Aorta (tissue), 5 donors: ENCODE results near the gene MUCL1. TPM values are rescaled to one million over a fixed set of nuclear protein-coding genes. Genes with fewer than 3 reads are reported as not detected.

Experiments used
- ATAC-seq: fragments of 200-7000 bp; cut with Tn5 transposase; one replicate; pipeline ENCODE4 v1.9.1; 2022; ENCODE audit warnings: moderate library complexity; ENCODE audit not compliant: low FRiP score
- DNase-seq, 2 donors: peaks; one replicate each; pipeline ENCODE4 v3.0.0-alpha.2; 2020
- H3K27ac ChIP-seq, 2 donors: one replicate each; pipeline ENCODE4 v1.5.1; 2013; ENCODE audit warnings: low read length in 2 of 2, mild to moderate bottlenecking in 2 of 2, moderate library complexity in 2 of 2, control low read depth in 1 of 2, inconsistent platforms in 1 of 2, low read depth in 1 of 2
- H3K27me3 ChIP-seq, 2 donors: one replicate each; pipeline ENCODE4 v1.6.1; 2013; ENCODE audit warnings: control low read depth in 1 of 2, low read length in 1 of 2, mild to moderate bottlenecking in 1 of 2, moderate library complexity in 1 of 2; ENCODE audit not compliant: insufficient read depth in 2 of 2, control insufficient read depth in 1 of 2
- H3K36me3 ChIP-seq, 2 donors: one replicate each; pipeline ENCODE4 v1.6.1; 2013; ENCODE audit warnings: control low read depth in 1 of 2, low read length in 1 of 2, mild to moderate bottlenecking in 1 of 2; ENCODE audit not compliant: insufficient read depth in 2 of 2, control insufficient read depth in 1 of 2
- H3K4me1 ChIP-seq, 2 donors: one replicate each; pipeline ENCODE4 v1.6.1; 2013; ENCODE audit warnings: low read length in 2 of 2, control low read depth in 1 of 2, mild to moderate bottlenecking in 1 of 2, moderate library complexity in 1 of 2; ENCODE audit not compliant: insufficient read depth in 2 of 2, control insufficient read depth in 1 of 2
- H3K4me3 ChIP-seq, 2 donors: one replicate each; pipeline ENCODE4 v1.5.1; 2013; ENCODE audit warnings: low read length in 2 of 2, control low read depth in 1 of 2, mild to moderate bottlenecking in 1 of 2
- H3K9me3 ChIP-seq: one replicate; pipeline ENCODE4 v1.6.1; 2013; ENCODE audit warnings: mild to moderate bottlenecking, low read length; ENCODE audit not compliant: control insufficient read depth
- WGBS, 2 donors: extraction: QIAGEN DNeasy Blood & Tissue Kit; methylation state at CpG; one replicate each; pipeline ENCODE4 v1.1.7; 2013; 5-methylcytosine and 5-hydroxymethylcytosine counted together
- intact Hi-C, 2 donors: fragments of 100-400 bp; cut with DNase I; formaldehyde crosslinking; loops; one replicate each; pipeline versions ENCODE4 v1.14.2 to v1.15.0; 2022
- polyA plus RNA-seq, 2 donors: library from polyadenylated mRNA; stranded (reverse); fragments of 200-250 nt; gene quantifications; one replicate each; pipeline ENCODE4 v1.2.3, GENCODE V29; 2013
- total RNA-seq, 2 donors: library from RNA; stranded (reverse); fragmentation: NEBNext Ultra II Directional; extraction: Animal tissue kit (Norgen Biotek cat#: 25700); gene quantifications; one replicate each; pipeline ENCODE4 v1.2.1, GENCODE V29; 2021
- donor health status: healthy with polysubstance abuse.
- donor health status: Bipolar disorder and iron deficiency.
- donor health status: DM: no; HTN: no; CAD: no.
- donor health status: DM: no; HTN: no; CAD: no.
- donor health status: DM: yes; HTN: yes; CAD: no.

The MUCL1 gene
- total and polyA plus RNA-seq, 4 donors: not detected

DNA sequence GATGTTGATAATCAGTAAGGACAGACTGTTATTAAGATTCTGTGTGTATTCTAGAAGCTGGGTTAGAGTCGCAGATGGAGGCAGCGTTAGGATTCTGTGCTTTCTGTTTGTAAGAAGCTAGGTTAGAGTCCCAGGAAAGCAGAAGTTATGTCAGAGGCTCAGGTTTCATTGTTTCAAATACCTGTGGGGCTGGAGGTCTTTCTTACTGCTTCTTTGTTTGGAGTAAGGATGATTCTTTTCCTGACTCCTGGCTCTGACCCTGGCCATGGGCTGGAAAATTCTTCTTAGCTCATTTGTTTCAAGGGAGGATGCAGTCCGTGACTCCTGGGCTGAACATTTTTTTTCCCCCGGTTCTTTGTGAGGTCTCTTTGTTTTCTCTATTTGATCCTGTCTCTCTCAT, 5.2 kb downstream of the MUCL1 start:
- DNase-seq (no peak), ATAC-seq (no peak)
- Histone ChIP-seq H3K4me1 (no peaks in the 10 kb centered on the region), H3K9me3 (peaks cover 1% of the 10 kb centered on the region), H3K36me3 (no peaks in the 10 kb centered on the region), H3K4me3 (no peak overlapping the region), H3K27me3 (peaks cover 0 to 2% of the 10 kb centered on the region in 2 donors), H3K27ac (no peak overlapping the region)
- 56 to 57% methylated on average over 4 of the region's 4 CpGs for WGBS, 2 donors
- intact Hi-C loops: no loop called here

DNA sequence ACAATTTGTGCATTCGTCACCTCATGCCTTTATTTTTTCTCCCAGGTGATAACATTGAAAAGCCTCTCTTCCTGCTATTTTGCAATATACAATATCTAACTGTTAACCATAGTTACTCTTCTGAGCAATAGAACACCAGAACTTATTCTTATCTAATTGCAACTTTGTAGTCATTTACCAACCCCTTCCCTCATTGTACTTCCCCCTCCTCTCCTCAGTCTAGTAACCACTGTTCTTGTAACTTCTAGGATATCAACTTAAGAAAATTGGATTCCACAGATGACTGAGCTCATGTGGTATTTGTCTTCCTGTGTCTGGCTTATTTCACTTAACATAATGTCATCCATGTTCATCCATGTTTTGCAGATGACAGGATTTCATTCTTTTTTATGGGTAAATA, 7.6 kb downstream of the MUCL1 start:
- Histone ChIP-seq H3K4me3 (no peak overlapping the region), H3K9me3 (no peaks in the 10 kb centered on the region), H3K36me3 (no peaks in the 10 kb centered on the region), H3K27ac (no peak overlapping the region), H3K27me3 (no peaks in the 10 kb centered on the region), H3K4me1 (no peaks in the 10 kb centered on the region)
- no peak for DNase-seq
- intact Hi-C loops: no loop called here
- 76 to 89% methylated on average over 1 of the region's 1 CpG for WGBS, 2 donors
- ATAC-seq: no peak

DNA sequence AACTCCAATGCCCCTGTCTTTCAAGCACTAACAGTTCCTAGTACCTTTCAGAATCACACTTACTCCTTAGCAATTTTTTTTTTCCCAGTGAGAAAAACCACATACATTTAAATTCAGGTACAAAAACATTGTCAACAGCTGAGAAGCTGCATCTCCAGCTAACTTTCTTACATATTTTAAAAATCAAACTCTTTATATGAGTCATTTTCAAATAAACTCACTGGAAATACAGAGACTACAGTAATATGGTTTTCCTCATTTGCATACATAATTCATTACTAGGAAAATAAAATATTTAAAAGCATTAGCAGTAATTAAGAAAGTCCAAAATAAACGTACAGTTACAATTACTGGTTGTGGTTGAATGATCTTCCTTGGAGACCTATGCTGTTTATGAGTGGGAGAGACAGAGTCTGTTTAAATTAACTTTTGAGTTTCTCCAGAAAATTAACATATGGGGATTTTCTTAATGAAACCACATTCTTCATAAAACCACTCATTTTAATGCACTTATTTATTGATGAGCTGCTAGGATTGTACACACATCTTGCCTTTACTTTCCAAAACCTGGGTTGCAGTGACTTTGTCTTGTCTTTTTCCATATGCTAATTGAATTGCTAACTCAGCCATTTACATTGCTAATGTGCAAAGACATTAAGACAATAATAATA, 9.8 kb downstream of the MUCL1 start:
- WGBS, 2 donors: 37 to 48% methylated on average over 1 of the region's 1 CpG
- Histone ChIP-seq H3K36me3 (no peaks in the 10 kb centered on the region), H3K4me1 (no peaks in the 10 kb centered on the region), H3K4me3 (no peak overlapping the region), H3K27ac (no peak overlapping the region), H3K9me3 (no peaks in the 10 kb centered on the region), H3K27me3 (no peaks in the 10 kb centered on the region)
- no peak for DNase-seq
- no peak for ATAC-seq
- intact Hi-C loops: no loop called here

- H3K27me3 ChIP-seq: no peaks in the 10 kb centered on the region
- intact Hi-C loops: no loop called here
- H3K4me1 ChIP-seq: no peaks in the 10 kb centered on the region
- no peak overlapping the region for H3K27ac ChIP-seq
- ATAC-seq (no peak), DNase-seq (no peak)
- H3K4me3 ChIP-seq: no peak overlapping the region
- 85 to 89% methylated on average over 4 of the region's 4 CpGs for WGBS, 2 donors
- H3K36me3 ChIP-seq: no peaks in the 10 kb centered on the region
- no peaks in the 10 kb centered on the region for H3K9me3 ChIP-seq
Observed at GRCh38 chr12:54865683-54866324, 11.5 kb downstream of the MUCL1 start.

DNA sequence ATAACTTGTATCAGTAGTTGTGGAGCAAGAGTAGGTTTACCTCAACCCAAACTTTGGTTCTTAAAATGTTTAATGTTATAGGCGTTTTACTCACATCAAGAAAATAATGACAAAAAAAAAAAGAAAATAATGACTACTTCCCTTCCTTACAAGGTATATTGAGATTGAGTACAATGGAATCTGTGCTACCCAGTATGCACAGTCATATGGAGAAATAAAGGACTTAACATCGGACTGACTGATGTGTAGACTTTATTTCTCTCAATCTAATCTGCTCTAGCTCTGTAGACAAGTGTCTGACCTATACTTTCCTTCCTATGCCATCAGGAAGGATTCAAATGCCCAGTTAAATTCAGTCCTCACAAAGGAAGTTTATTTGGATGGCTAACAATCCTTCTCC, 14.4 kb downstream of the MUCL1 start:
- no peaks in the 10 kb centered on the region for H3K4me1 ChIP-seq
- intact Hi-C loops: no loop called here
- no peaks in the 10 kb centered on the region for H3K36me3 ChIP-seq
- H3K9me3 ChIP-seq: no peaks in the 10 kb centered on the region
- H3K27ac ChIP-seq: no peak overlapping the region
- ATAC-seq (no peak), DNase-seq (no peak)
- H3K27me3 ChIP-seq: no peaks in the 10 kb centered on the region
- 49 to 55% methylated on average over 2 of the region's 2 CpGs for WGBS, 2 donors
- no peak overlapping the region for H3K4me3 ChIP-seq

- Histone ChIP-seq H3K9me3 (no peaks in the 10 kb centered on the region), H3K27ac (no peak overlapping the region), H3K27me3 (no peaks in the 10 kb centered on the region), H3K4me3 (no peak overlapping the region), H3K4me1 (no peaks in the 10 kb centered on the region), H3K36me3 (no peaks in the 10 kb centered on the region)
- no peak for ATAC-seq
- intact Hi-C loops: no loop called here
- 69 to 76% methylated on average over 1 of the region's 1 CpG for WGBS, 2 donors
- DNase-seq: no peak
Observed at GRCh38 chr12:54870048-54870447, 15.7 kb downstream of the MUCL1 start.

GRCh38 chr12:54870617-54871016, 16.3 kb downstream of the MUCL1 start:
- no peak for ATAC-seq
- no peaks in the 10 kb centered on the region for H3K4me1 ChIP-seq
- H3K27me3 ChIP-seq: no peaks in the 10 kb centered on the region
- no peak overlapping the region for H3K4me3 ChIP-seq
- DNase-seq: no peak
- H3K36me3 ChIP-seq: no peaks in the 10 kb centered on the region
- no peak overlapping the region for H3K27ac ChIP-seq
- intact Hi-C loops: no loop called here
- 77 to 83% methylated on average over 5 of the region's 5 CpGs for WGBS, 2 donors
- no peaks in the 10 kb centered on the region for H3K9me3 ChIP-seq

GRCh38 chr12:54879150-54879549, 24.8 kb downstream of the MUCL1 start:
- intact Hi-C loops: no loop called here
- DNase-seq (peak in 1 of 2 donors; percentile 30), ATAC-seq (no peak)
- no peaks in the 10 kb centered on the region for H3K36me3 ChIP-seq
- no peaks in the 10 kb centered on the region for H3K4me1 ChIP-seq
- no peaks in the 10 kb centered on the region for H3K27me3 ChIP-seq
- H3K27ac ChIP-seq: no peak overlapping the region
- no peaks in the 10 kb centered on the region for H3K9me3 ChIP-seq
- H3K4me3 ChIP-seq: no peak overlapping the region
- 41 to 42% methylated on average over 3 of the region's 3 CpGs for WGBS, 2 donors

DNA sequence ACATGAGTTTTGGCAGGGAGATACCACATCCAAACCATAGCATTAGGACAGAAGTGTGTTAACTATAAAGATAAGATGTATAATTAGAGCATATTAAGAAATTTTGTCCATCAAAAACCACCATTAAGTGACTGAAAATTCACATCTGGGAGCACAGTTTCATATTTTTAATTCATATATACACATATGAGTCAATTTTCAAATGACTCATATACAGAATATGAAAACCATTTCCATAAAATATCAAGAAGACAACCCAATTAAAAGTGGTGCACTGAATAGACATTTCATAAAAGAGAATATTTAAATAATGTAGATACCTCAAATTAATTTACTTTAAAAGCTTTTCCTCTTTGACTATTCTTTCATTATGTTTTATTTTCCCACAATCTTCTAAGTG, 25.3 kb downstream of the MUCL1 start:
- ATAC-seq: no peak
- Histone ChIP-seq H3K27me3 (no peaks in the 10 kb centered on the region), H3K9me3 (no peaks in the 10 kb centered on the region), H3K4me3 (no peak overlapping the region), H3K27ac (no peak overlapping the region), H3K4me1 (no peaks in the 10 kb centered on the region), H3K36me3 (no peaks in the 10 kb centered on the region)
- intact Hi-C loops: no loop called here
- DNase-seq: no peak
